COLO829 (cell line): ENCODE results near the gene MTM1.

Experiments used
- DNase-seq: peaks from one replicate; pipeline ENCODE4 v3.0.0; 2012; ENCODE audit warnings: low spot score

The MTM1 gene

DNA sequence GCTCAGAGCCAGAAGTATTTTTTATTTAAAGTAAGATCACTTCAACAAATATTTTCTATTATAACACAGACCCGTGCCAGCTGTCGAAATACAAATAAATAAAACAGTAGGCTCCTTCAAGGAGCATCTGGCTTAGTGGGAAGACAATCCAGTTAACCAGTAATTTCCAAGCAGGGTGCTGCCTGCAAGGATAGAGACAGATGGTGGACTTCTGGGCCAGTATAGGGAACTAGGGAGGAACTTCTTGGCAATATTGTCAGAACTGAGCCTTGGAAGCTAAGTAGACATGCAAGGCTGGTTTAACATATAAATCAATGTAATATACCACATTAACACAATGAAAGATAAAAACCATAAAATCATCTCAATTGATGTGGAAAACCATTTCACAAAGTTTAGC lies 107.8 kb downstream of the MTM1 start:
- no peak for DNase-seq

GRCh38 chrX:150680974-150681373 lies 112.6 kb downstream of the MTM1 start:
- DNase-seq = no peak

- DNase-seq = no peak
Measured at GRCh38 chrX:150683112-150683511, 114.7 kb downstream of the MTM1 start.

DNA sequence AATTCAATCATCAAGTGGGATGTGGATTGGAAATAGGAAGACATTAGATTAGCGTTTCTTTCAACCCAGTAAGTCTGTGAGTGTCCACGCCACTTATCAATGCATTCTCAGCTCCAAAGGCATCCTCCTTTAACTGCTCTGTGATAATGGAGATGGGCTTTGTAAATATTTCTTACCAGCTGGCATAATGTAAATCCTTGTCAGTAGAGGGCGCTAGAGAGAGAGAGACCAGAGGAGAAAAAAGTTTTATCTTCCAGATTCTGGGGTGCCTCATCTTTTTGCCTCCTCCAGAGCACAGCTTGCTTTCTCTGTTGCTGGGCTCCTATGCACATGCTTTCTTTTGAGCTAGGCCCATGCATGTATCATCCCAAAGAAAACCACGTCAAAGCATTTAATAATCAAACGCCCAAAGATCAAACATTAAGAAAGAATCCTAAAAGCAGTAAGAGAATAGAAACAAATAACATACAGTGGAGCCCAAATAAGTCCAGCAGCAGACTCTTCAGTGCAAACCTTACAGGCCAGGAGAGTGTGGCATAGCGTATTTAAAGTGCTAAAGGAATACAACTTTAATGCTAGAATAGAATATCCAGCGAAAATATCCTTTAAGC lies 115.2 kb downstream of the MTM1 start:
- peak; percentile 41 for DNase-seq

DNA sequence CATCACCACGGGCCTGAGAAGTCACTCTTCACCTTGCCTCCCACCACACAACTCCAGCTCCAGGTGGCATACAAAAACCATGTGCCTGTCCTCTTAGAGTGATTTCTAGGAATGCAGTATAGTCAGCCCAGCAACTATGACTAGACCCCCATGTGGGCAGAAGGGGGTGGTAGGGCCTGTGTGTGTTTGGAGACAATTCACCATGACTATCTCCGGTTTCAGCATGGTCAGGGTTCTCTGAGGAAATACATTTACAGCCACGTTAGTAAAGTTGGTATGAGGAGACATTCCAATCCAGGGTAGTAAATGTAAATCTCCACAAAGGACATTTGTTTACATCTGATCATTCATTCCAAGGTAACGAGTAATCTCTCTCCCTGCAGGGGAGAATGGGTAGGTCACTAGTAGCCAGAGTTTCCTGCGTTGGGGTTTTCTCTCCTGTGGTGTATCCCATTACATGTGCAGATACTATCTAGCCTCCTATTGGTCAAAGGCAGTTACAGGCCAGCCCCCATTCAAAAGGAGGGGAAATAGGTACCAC lies 120.6 kb downstream of the MTM1 start:
- DNase-seq = peak; percentile 58

DNA sequence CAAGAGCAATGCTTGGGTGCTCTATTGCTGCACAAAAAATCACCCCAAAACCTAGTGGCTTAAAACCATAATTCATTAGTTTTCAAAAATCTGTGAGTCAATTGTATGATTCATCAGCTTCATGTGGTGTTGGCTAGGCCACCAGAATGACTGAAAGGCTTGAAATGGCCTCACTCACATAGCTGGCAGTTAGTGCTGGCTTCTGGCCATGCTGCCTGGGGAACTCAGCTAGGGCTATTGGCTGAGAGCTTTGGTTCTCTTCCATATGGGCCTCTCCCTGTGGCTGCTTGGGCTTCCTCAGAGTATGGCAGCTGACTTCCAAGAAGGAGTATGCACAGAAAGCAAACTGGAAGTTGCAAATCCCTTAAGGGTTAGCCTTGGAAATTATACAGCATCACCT lies 121.7 kb downstream of the MTM1 start:
- DNase-seq = peak; percentile 17

GRCh38 chrX:150692296-150692695 lies 123.9 kb downstream of the MTM1 start:
- DNase-seq = peak; percentile 11

- DNase-seq = no peak
Measured at GRCh38 chrX:150692831-150693724, 124.7 kb downstream of the MTM1 start, which contains the start of gene MTMR1. Gene MTMR1 (plus strand): TSS chrX:150693396. CDS start chrX:150693531, 135 bp downstream.

DNA sequence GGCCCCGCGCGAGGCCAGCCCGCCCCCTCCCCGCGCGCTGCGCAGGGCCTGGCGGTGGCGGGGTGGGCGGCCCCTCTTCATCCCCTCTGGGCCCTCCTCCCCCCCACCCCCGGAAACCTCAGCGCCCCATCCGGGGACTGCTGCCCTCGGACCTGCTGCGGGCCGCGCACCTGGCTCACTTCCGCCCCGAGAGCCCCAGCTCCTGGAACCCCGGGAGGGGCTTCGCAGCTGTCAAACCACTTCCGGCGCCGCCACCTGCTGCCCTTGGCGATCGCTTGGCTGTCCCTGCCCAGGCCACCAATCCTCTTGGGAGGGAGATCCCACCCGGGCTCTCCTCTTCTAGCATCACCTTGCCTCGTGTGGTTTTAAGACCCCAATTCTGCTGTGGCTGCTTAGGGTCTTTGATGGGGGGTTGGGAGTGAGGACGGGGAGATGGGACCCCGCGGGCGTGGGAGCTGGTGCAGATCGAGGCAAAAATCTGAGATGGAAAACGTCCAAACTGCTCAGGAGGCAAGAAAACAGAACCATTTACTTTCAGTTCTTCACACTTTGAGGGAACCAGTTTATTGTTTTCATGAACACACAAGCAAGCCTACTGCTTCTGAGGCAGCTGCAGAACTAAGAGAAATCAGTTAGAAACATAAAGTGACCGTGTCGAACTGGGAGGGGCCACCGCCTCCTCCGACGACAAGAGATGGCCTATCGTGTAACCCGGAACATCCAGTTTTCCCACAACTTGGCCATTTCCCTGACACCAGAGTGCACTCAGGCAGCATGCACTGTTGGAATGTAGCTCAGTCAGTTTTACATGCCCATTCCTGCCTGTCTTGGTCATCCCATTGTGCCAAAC lies 125.5 kb downstream of the MTM1 start:
- no peak for DNase-seq

DNA sequence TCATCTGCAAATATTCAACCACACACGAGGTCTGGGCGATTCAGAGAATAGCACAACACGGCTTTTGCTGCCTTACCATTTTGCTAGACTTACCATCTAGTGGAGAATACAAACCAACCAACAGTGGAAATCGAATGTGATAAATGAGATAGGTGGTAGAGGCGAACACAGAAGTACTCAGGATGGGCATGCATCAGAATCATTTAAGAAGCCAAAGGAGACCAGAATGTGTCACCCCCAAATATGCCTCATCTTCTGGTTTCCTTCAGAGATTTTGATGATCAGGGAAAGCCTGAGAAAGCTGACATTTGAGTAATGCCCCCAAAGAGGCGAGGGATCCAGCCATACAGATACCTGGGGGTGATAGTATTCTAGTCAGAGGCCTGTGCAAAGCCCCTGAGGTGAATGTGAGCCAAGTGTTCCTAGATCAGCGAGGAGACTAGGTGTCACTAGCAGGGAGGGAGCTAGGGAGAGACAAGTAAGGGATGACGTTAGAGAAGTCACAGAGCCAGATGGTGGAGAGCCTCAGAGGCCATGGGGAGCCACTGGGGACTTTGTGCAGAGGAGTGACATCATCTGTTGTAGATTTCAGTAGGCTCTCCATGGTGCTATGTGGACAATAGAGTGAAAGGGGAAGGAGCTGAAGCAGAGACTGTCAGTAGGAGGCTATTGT lies 126.5 kb downstream of the MTM1 start:
- DNase-seq = no peak

- no peak for DNase-seq
Measured at GRCh38 chrX:150696331-150696730, 127.9 kb downstream of the MTM1 start.

GRCh38 chrX:150696866-150697265 lies 128.4 kb downstream of the MTM1 start:
- no peak for DNase-seq

DNA sequence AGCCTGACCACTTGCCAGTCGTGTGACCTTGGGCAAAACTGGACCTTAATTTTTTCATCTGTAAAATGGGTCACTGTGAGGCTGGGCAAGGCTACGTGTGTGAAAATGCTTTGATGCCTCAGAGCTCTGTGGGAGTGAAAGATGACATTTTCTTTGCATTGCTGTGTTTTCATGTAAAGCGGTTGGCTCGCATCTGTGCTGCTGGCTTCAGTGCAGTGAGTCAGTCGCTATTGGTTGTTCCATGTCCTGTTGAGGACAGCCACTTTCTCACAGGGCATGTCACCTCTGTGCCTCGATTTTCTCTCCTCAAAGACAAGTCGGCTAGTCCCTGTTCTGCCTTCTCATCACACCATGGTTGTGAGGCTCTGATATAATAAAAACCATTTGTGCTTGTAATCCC lies 129.2 kb downstream of the MTM1 start:
- DNase-seq = no peak

- DNase-seq = no peak
Measured at GRCh38 chrX:150698981-150699380, 130.6 kb downstream of the MTM1 start.

DNA sequence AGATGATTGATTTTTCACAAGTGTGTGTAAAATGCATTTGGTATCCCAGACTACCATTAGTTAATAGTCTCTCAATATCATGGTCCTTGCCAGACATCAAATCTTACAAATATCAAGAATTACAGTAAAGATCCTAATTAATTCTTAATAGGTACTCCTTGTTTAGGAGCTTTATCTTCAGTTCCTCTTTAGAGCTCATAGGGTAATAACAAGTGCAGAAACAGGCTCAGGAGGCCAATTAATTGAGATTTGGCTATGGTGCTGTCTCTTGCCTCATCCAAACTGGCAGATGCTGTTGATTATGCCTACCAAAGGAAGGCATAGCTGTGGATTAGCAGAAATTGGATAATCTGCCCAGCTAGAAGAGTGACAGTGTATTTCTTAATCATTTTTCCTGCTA lies 131.7 kb downstream of the MTM1 start:
- DNase-seq = no peak

DNA sequence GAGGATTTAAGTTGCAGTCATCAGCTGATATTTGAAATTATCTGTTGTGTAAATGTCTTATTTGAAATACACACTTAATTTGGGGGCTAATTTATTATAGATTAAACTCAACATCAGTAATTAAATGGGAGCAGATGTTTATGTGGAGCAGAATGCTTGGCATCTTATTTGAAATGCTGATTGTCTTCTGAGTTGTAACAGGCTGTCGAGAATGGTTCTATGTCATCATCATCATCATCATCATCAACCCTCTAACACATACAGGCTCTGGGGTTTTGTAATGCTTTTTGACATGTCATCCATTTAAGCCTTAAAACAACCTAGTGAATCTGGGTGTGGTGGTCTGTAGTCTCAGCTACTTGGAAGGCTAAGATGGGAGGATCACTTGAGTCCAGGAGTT lies 133.0 kb downstream of the MTM1 start:
- DNase-seq = no peak

GRCh38 chrX:150702966-150703694 lies 134.7 kb downstream of the MTM1 start:
- no peak for DNase-seq

GRCh38 chrX:150703695-150703974 lies 135.2 kb downstream of the MTM1 start:
- no peak for DNase-seq

GRCh38 chrX:150704030-150704613 lies 135.7 kb downstream of the MTM1 start:
- DNase-seq = no peak

DNA sequence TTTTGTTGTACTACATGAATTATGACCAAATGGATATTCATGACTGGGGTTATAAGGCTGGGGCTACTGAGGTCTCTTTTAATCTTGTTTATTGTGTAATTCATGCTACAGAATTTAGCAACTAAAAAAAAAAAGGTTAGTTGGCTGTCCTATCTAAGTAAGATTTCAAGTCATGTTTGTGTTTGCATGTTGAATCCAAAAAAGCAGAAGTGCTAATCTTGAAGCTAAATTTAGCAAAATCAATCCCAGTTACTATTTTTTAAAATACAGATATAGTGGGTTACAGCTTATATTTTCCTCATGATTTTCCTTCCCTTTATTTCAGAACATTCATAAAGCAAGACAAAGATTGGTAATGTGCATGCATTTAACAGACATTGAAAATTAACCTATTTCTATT lies 144.2 kb downstream of the MTM1 start:
- no peak for DNase-seq

DNA sequence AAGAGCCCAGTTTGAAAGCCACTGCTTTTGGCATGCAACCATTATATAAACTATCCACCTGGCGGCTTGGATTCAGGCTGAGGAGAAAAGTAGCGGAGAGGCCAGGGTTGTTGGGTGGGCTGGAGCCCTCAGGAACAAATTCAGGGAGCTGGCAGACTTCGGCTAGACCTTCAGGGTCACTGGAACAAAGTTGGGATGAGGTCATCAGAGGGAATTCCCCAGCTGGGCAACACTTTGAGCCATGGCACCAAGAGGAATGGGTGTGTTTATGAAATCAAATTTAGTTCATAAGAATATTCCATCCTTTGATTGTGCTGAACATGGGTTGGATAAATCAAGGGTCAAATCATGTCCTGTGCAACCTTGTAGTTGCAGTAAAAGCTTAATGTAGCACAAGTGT lies 146.8 kb downstream of the MTM1 start:
- no peak for DNase-seq
